Nephron progenitor cell (in vitro differentiated cells): ENCODE measurements around the gene NUP93.

Experiments
- DNase-seq: peaks from one replicate; pipeline ENCODE4 v3.0.0; 2021
- H3K27ac Mint-ChIP-seq: 2 replicates; pipeline ENCODE4 v1.8.0; 2021; ENCODE audit warnings: mild to moderate bottlenecking, moderate library complexity, mixed read lengths
- H3K27me3 Mint-ChIP-seq: 2 replicates; pipeline ENCODE4 v1.8.0; 2021; ENCODE audit warnings: mild to moderate bottlenecking, low read depth, mixed read lengths; ENCODE audit not compliant: poor library complexity
- H3K36me3 Mint-ChIP-seq: 2 replicates; pipeline ENCODE4 v1.8.0; 2021; ENCODE audit warnings: low read depth, mixed read lengths
- H3K4me1 Mint-ChIP-seq: 2 replicates; pipeline ENCODE4 v1.8.0; 2021; ENCODE audit warnings: mixed read lengths
- H3K4me3 Mint-ChIP-seq: 2 replicates; pipeline ENCODE4 v1.8.0; 2021; ENCODE audit warnings: mild to moderate bottlenecking, moderate library complexity, mixed read lengths
- H3K9me3 Mint-ChIP-seq: 2 replicates; pipeline ENCODE4 v1.8.0; 2021; ENCODE audit warnings: mild to moderate bottlenecking, moderate library complexity, mixed read lengths
- TF ChIP-seq, protein P1 (sequence below): fragments of 200-600 bp; sonication (generic); IDR thresholded peaks from 2 replicates; pipeline ENCODE4 v1.5.0; 2021; ENCODE audit warnings: antibody characterized with exemption

NUP93 gene

DNA sequence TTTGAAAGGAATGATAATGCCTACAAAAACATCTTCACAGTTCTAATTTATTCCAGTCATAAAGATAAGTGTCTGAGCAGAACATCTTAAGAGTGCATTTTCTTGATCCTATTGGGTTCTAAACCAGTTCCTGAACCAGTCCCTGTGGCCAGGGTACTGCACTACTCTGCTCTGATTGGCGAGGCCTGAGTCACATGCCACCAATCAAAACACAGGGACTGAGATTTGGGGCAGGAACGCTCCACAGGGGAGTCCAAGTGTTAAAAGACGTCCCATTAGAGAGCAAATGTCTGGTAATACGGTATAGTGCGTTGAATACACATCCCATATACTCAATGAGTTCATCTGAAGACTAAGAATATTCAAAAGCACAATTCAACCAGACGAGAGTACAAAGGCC is 3.0 kb upstream of the NUP93 start:
- TF ChIP-seq, protein P1, sequence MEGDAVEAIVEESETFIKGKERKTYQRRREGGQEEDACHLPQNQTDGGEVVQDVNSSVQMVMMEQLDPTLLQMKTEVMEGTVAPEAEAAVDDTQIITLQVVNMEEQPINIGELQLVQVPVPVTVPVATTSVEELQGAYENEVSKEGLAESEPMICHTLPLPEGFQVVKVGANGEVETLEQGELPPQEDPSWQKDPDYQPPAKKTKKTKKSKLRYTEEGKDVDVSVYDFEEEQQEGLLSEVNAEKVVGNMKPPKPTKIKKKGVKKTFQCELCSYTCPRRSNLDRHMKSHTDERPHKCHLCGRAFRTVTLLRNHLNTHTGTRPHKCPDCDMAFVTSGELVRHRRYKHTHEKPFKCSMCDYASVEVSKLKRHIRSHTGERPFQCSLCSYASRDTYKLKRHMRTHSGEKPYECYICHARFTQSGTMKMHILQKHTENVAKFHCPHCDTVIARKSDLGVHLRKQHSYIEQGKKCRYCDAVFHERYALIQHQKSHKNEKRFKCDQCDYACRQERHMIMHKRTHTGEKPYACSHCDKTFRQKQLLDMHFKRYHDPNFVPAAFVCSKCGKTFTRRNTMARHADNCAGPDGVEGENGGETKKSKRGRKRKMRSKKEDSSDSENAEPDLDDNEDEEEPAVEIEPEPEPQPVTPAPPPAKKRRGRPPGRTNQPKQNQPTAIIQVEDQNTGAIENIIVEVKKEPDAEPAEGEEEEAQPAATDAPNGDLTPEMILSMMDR: no peak
- Mint-ChIP-seq H3K36me3 (no peaks in the 10 kb centered on the region), H3K4me3 (no peak overlapping the region), H3K27ac (no peak overlapping the region), H3K9me3 (peaks cover 15% of the 10 kb centered on the region), H3K4me1 (peaks cover 29% of the 10 kb centered on the region), H3K27me3 (peaks cover 16% of the 10 kb centered on the region)
- no peak for DNase-seq

DNA sequence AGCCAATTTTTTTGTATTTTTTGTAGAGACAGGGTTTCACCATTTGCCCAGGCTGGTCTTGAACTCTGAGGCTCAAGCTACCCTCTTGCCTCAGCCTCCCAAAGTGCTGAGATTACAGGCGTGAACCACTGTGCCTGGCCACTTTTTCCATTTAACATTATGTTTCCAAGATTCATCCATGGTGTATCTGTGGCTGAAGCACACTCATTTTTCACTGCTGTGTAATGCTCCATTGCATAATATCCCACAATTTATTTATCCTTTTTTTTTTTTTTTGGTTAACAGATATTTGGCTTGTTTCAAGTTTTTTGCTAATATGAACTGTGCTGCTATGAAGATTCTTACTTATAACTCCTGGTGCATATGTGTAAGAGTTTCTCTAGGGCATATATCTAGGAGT is 1.9 kb upstream of the NUP93 start:
- peaks cover 29% of the 10 kb centered on the region for H3K4me1 Mint-ChIP-seq
- no peaks in the 10 kb centered on the region for H3K36me3 Mint-ChIP-seq
- DNase-seq: no peak
- TF ChIP-seq, protein P1: no peak
- no peak overlapping the region for H3K4me3 Mint-ChIP-seq
- peaks cover 5% of the 10 kb centered on the region for H3K9me3 Mint-ChIP-seq
- H3K27me3 Mint-ChIP-seq: peaks cover 8% of the 10 kb centered on the region
- no peak overlapping the region for H3K27ac Mint-ChIP-seq

DNA sequence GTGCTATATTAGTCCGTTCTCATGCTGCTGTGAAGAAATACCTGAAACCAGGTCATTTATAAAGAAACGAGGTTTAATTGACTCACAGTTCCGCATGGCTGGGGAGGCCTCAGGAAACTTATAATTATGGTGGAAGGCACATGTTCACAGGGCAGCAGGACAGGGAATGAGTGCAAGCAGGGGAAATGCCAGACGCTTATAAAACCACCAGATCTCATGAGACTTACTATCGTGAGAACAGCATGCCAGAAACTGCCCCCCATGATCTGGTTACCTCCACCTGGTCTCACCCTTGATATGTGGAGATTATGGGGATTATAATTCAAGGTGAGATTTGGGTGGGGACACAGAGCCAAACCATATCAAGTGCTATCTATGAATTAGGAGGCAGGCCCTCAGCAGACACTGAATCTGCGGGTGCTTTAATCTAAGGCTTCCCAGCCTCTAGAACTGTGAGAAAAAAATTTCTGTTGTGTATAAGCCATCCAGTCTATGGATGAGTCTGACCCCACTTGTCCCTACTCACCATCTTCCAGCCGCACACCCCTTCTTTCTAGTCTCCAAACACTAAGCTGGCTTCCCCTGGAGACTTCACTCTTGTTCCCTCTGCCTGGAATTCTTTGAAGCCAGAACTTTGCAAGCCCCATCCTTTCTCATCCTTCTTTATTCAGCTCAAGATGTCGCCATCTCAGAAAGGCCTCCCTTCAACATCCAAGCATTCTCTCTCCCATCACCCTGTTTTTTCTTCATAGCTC is 772 bp upstream of the NUP93 start:
- Mint-ChIP-seq H3K4me3 (no peak overlapping the region), H3K27me3 (peaks cover 6% of the 10 kb centered on the region), H3K27ac (peak overlapping the region; percentile 90), H3K36me3 (no peaks in the 10 kb centered on the region), H3K9me3 (no peaks in the 10 kb centered on the region), H3K4me1 (peaks cover 24% of the 10 kb centered on the region)
- no peak for DNase-seq
- TF ChIP-seq, protein P1: no peak

DNA sequence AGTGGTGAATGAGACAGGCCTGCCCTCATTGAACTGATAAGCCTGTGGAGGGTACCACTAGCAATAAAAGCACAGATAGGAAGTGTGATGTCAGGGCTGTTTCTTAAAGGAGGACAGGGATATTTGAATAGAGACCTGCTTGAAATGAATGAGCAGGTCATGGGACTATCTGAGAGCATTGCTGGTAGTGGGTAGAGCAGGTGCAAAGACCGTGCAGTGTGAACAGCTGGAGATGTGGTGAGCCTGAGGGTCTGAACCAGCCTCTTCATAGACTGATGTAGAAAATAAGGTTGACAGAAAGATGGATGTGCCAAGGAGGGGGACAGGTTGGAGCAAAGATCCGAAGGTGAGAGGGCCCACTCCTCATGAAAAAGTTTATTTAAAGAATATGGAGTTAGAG is 2.4 kb downstream of the NUP93 start:
- Mint-ChIP-seq H3K36me3 (peaks cover 11% of the 10 kb centered on the region), H3K4me3 (no peak overlapping the region), H3K4me1 (peaks cover 12% of the 10 kb centered on the region), H3K27me3 (no peaks in the 10 kb centered on the region), H3K9me3 (no peaks in the 10 kb centered on the region), H3K27ac (no peak overlapping the region)
- no peak for DNase-seq
- TF ChIP-seq, protein P1: no peak

DNA sequence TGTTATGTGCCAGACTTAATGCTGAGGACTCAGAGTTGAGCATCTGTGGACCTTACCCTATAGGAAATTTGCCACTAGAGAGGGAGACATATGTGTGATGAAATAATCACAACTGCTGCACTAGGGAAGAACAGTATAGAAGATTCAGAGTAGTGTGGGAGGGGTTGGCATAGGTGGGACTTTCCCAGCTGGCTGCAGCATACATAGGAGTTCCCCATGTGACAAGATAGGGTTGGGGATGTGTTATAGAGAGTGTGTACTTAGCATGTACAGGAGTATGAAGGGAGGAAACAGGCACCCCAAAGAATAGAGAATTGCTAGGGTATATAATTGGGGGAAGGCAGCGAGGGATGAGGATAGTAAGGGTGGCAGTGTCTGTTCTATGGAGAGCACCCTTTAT is 2.9 kb downstream of the NUP93 start:
- Mint-ChIP-seq H3K9me3 (peaks cover 3% of the 10 kb centered on the region), H3K36me3 (peaks cover 16% of the 10 kb centered on the region), H3K4me1 (peaks cover 12% of the 10 kb centered on the region), H3K4me3 (no peak overlapping the region), H3K27ac (no peak overlapping the region), H3K27me3 (no peaks in the 10 kb centered on the region)
- DNase-seq: no peak
- TF ChIP-seq, protein P1: no peak

DNA sequence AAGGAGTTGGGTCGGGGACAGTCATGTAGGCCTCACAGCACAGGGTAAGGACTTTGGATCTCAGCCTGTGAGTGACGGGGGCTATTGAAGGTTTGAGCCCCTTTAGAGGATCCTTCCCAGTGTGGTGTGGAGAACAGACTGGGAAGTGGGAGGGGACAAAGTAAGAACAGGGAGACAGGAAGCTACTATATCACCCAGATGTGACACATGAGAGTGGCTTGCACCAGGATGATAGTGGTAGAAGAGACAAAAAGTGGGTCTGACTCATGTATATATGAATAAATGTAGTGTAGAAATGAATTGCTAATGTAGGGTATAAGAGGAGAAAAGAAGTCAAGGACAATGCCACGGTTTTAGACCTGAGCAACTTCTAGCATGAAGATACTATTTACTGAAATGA is 4.5 kb downstream of the NUP93 start:
- H3K36me3 Mint-ChIP-seq: peaks cover 27% of the 10 kb centered on the region
- TF ChIP-seq, protein P1: no peak
- H3K9me3 Mint-ChIP-seq: peaks cover 15% of the 10 kb centered on the region
- H3K27me3 Mint-ChIP-seq: no peaks in the 10 kb centered on the region
- H3K4me1 Mint-ChIP-seq: peaks cover 4% of the 10 kb centered on the region
- DNase-seq: no peak
- no peak overlapping the region for H3K4me3 Mint-ChIP-seq
- no peak overlapping the region for H3K27ac Mint-ChIP-seq
